Body of pancreas (tissue), 4 donors: ENCODE results near the gene MYB. TPM values are rescaled to one million over a fixed set of nuclear protein-coding genes. Genes with fewer than 3 reads are reported as not detected.

Experiments
- ATAC-seq: fragments of 150-250 bp; one replicate; pipeline ENCODE4 v1.9.1; 2016
- DNase-seq, 4 donors: peaks; one replicate each; pipeline ENCODE4 v3.0.0-alpha.2; 2019
- H3K27ac ChIP-seq, 4 donors: fragments of 200-600 bp; sonication (generic); 1 replicate in 3 of 4; 2 replicates in 1 of 4; pipeline versions ENCODE4 v1.5.1 to v1.6.1; 2016 to 2019; ENCODE audit warnings: mild to moderate bottlenecking in 1 of 4, mixed read lengths in 1 of 4, moderate library complexity in 1 of 4
- H3K27me3 ChIP-seq, 2 donors: fragments of 200-600 bp; sonication (generic); one replicate each; pipeline ENCODE4 v1.6.0; 2016; ENCODE audit warnings: mild to moderate bottlenecking in 1 of 2
- H3K36me3 ChIP-seq, 2 donors: fragments of 200-600 bp; sonication (generic); replicated peaks in 1 of 2; 2 replicates each; pipeline ENCODE4 v1.5.1; 2016; ENCODE audit warnings: low read depth in 2 of 2; ENCODE audit not compliant: insufficient read depth in 1 of 2
- H3K4me1 ChIP-seq: fragments of 200-600 bp; sonication (generic); one replicate; pipeline ENCODE4 v1.6.0; 2016
- H3K4me3 ChIP-seq, 2 donors: fragments of 200-600 bp; sonication (generic); 1 replicate in 1 of 2; 2 replicates in 1 of 2; pipeline ENCODE4 v1.5.1; 2016 to 2019
- H3K9me3 ChIP-seq, 3 donors: fragments of 200-600 bp; sonication (generic); 1 replicate in 2 of 3; 2 replicates in 1 of 3; pipeline ENCODE4 v1.5.1; 2016
- CTCF ChIP-seq, 7 experiments: fragments of 450-650 bp in 4 of 7; fragments of 200-600 bp in 3 of 7; sonication (generic) in 3 of 7; IDR thresholded peaks; one replicate each; pipeline ENCODE4 v1.5.1; 2016 to 2019; ENCODE audit warnings: antibody characterized with exemption in 7 of 7
- POLR2A ChIP-seq, 3 donors: fragments of 450-650 bp; IDR thresholded peaks; one replicate each; pipeline ENCODE4 v1.6.1; 2016; ENCODE audit warnings: antibody characterized with exemption in 3 of 3, mild to moderate bottlenecking in 2 of 3
- WGBS, 2 donors: methylation state at CpG; one replicate each; pipeline ENCODE4 v1.1.5; 2017; 5-methylcytosine and 5-hydroxymethylcytosine counted together
- intact Hi-C: fragments of 100-400 bp; cut with DNase I; formaldehyde crosslinking; loops from one replicate; pipeline ENCODE4 v1.15.1; 2023
- total RNA-seq, 2 donors: library from RNA; depleted of rRNA; stranded (reverse); fragments of >200 nt; gene quantifications; one replicate each; pipeline ENCODE4 v1.1.0, GENCODE V29; 2016

MYB gene
- total RNA-seq, 2 donors from 2014 or later, result not detected

GRCh38 chr6:135213616-135214015 lies 32.5 kb downstream of the MYB start:
- H3K27ac ChIP-seq, result no peak overlapping the region
- H3K9me3 ChIP-seq, result no peaks in the 10 kb centered on the region
- ATAC-seq (no peak), DNase-seq (no peak)
- intact Hi-C loops, result no loop called here
- no peaks in the 10 kb centered on the region for H3K27me3 ChIP-seq
- TF ChIP-seq POLR2A (IDR thresholded peaks at IDR 0.05), result no peak
- TF ChIP-seq CTCF (IDR thresholded peaks at IDR 0.05), result no peak
- H3K4me3 ChIP-seq, result no peak overlapping the region
- 79 to 80% methylated on average over 3 to 4 of the region's 4 CpGs for WGBS, 2 donors
- H3K4me1 ChIP-seq, result no peaks in the 10 kb centered on the region
- no peaks in the 10 kb centered on the region for H3K36me3 ChIP-seq

- Histone ChIP-seq H3K4me3 (no peak overlapping the region), H3K4me1 (no peaks in the 10 kb centered on the region), H3K36me3 (no peaks in the 10 kb centered on the region), H3K27me3 (no peaks in the 10 kb centered on the region), H3K27ac (no peak overlapping the region), H3K9me3 (no peaks in the 10 kb centered on the region)
- 66 to 75% methylated on average over 3 of the region's 3 CpGs for WGBS, 2 donors
- no peak for TF ChIP-seq CTCF (IDR thresholded peaks at IDR 0.05)
- no peak for TF ChIP-seq POLR2A (IDR thresholded peaks at IDR 0.05)
- DNase-seq (no peak), ATAC-seq (no peak)
- intact Hi-C loops, result no loop called here
Observed at GRCh38 chr6:135215160-135215559, 34.1 kb downstream of the MYB start.

DNA sequence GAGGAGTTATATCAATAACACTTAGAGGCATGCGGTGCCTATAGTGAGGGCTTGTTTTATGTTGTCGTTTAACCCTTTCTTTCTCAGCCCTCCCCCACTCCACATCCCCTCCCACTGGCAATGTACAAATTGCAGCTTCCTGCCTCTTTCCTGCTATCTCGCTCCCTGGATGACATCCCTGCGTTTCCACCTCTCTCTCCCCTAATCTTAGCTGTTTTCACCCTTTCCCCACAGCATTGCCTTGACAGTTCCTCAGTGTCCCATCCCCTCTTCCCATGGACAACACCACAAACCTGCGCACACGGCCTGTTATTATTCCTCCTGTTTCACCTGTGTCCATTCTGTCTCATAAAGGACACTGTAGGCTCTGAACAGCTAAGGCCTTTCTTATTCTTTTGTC lies 34.5 kb downstream of the MYB start:
- intact Hi-C loops, result no loop called here
- no peak for ATAC-seq

DNA sequence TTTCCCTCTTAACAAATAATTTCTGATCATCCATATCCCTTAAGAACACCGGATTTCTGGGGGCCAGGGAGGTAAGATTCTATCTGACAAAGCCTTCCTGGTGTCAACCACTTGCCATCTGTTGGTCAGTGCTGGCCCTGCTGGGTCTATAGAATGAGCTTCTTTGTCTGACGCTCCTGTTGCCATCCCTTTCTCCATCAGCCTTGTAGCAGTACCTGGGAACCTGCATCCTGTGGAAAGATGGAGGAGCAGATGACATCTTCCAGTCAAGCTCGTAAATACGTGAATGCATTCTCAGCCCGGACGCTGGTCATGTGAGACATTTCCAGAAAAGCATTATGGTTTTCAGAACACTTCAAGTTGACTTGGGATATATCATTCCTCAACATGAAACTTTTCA lies 36.6 kb downstream of the MYB start:
- no peaks in the 10 kb centered on the region for H3K27me3 ChIP-seq
- H3K27ac ChIP-seq, result no peak overlapping the region
- no peaks in the 10 kb centered on the region for H3K9me3 ChIP-seq
- no peak for ATAC-seq
- DNase-seq, result no peak
- no peaks in the 10 kb centered on the region for H3K36me3 ChIP-seq
- TF ChIP-seq POLR2A (IDR thresholded peaks at IDR 0.05) (no peak), CTCF (IDR thresholded peaks at IDR 0.05) (no peak)
- no peaks in the 10 kb centered on the region for H3K4me1 ChIP-seq
- WGBS, 2 donors, result 91 to 95% methylated on average over 6 of the region's 6 CpGs
- intact Hi-C loops, result no loop called here
- no peak overlapping the region for H3K4me3 ChIP-seq

More for the DNA sequence above, 34.5 kb downstream of the MYB start:
- no peaks in the 10 kb centered on the region for H3K4me1 ChIP-seq
- no peaks in the 10 kb centered on the region for H3K27me3 ChIP-seq
- no peaks in the 10 kb centered on the region for H3K9me3 ChIP-seq
- no peak for DNase-seq
- TF ChIP-seq POLR2A (IDR thresholded peaks at IDR 0.05) (no peak), CTCF (IDR thresholded peaks at IDR 0.05) (no peak)
- H3K27ac ChIP-seq, result no peak overlapping the region
- WGBS, 2 donors, result 69 to 72% methylated on average over 6 of the region's 6 CpGs
- no peak overlapping the region for H3K4me3 ChIP-seq
- H3K36me3 ChIP-seq, result no peaks in the 10 kb centered on the region

GRCh38 chr6:135219346-135219745 lies 38.2 kb downstream of the MYB start:
- intact Hi-C loops, result no loop called here
- 91 to 92% methylated on average over 6 of the region's 6 CpGs for WGBS, 2 donors
- no peak for TF ChIP-seq CTCF (IDR thresholded peaks at IDR 0.05)
- TF ChIP-seq POLR2A (IDR thresholded peaks at IDR 0.05), result no peak
- no peak for DNase-seq
- Histone ChIP-seq H3K4me1 (no peaks in the 10 kb centered on the region), H3K27me3 (no peaks in the 10 kb centered on the region), H3K9me3 (no peaks in the 10 kb centered on the region), H3K4me3 (no peak overlapping the region), H3K27ac (no peak overlapping the region), H3K36me3 (no peaks in the 10 kb centered on the region)
- no peak for ATAC-seq
